Peyer's patch (tissue), 4 donors: ENCODE measurements around the gene CCDC116.

Source experiments
- POLR2A ChIP-seq, 2 donors: fragments of 450-650 bp; IDR thresholded peaks; one replicate each; pipeline ENCODE4 v1.5.1; 2017; ENCODE audit warnings: antibody characterized with exemption in 2 of 2, mild to moderate bottlenecking in 2 of 2, moderate library complexity in 2 of 2
- TF ChIP-seq, protein P1 (sequence below), 6 experiments: fragments of 450-650 bp in 4 of 6; fragments of 200-600 bp in 2 of 6; sonication (generic) in 1 of 6; IDR thresholded peaks; one replicate each; pipeline ENCODE4 v1.5.1; 2017 to 2019; ENCODE audit warnings: antibody characterized with exemption in 6 of 6, mild to moderate bottlenecking in 3 of 6, moderate library complexity in 1 of 6

DNA sequence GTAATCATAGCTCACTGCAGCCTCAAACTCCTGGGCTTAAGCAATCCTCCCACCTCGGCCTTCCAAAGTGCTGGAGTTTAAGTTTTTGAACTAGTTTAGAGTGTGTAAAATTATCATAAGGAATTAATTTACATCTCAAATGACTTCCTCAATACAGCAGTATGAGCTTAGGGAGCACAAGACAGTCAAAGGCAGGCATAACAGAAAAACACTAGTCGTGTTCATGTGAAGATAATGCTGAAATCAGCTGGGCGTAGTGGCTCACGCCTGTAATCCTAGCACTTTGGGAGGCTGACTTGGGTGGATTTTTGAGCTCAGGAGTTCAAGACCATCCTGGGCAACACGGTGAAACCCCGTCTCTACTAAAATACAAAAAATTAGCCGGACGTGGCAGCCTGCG is 28.6 kb upstream of the CCDC116 start:
- TF ChIP-seq, protein P1, sequence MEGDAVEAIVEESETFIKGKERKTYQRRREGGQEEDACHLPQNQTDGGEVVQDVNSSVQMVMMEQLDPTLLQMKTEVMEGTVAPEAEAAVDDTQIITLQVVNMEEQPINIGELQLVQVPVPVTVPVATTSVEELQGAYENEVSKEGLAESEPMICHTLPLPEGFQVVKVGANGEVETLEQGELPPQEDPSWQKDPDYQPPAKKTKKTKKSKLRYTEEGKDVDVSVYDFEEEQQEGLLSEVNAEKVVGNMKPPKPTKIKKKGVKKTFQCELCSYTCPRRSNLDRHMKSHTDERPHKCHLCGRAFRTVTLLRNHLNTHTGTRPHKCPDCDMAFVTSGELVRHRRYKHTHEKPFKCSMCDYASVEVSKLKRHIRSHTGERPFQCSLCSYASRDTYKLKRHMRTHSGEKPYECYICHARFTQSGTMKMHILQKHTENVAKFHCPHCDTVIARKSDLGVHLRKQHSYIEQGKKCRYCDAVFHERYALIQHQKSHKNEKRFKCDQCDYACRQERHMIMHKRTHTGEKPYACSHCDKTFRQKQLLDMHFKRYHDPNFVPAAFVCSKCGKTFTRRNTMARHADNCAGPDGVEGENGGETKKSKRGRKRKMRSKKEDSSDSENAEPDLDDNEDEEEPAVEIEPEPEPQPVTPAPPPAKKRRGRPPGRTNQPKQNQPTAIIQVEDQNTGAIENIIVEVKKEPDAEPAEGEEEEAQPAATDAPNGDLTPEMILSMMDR (IDR thresholded peaks at IDR 0.05) = no peak
- TF ChIP-seq POLR2A (IDR thresholded peaks at IDR 0.05) = no peak
